BLaER1 treated with 17β-estradiol and CSF1 and Interleukin-3, amounts not matched to agents 10 nM and 100 nM (cell line): ENCODE results near the gene CPSF4.

Source experiments
- H3K27ac ChIP-seq, 11 experiments: shearing (Covaris generic); formaldehyde crosslinking; 2 replicates each; pipeline ENCODE4 v1.8.1; 2022
- H3K27me3 ChIP-seq, 11 experiments: shearing (Covaris generic); formaldehyde crosslinking; 2 replicates each; pipeline ENCODE4 v1.8.1; 2022
- H3K36me3 ChIP-seq, 11 experiments: shearing (Covaris generic); formaldehyde crosslinking; 2 replicates each; pipeline ENCODE4 v1.8.1; 2022
- H3K4me1 ChIP-seq, 10 experiments: shearing (Covaris generic); formaldehyde crosslinking; 2 replicates each; pipeline ENCODE4 v1.8.1; 2022
- H3K4me2 ChIP-seq, 11 experiments: shearing (Covaris generic); formaldehyde crosslinking; 2 replicates each; pipeline ENCODE4 v1.8.1; 2022
- H3K4me3 ChIP-seq, 10 experiments: shearing (Covaris generic); formaldehyde crosslinking; 2 replicates each; pipeline ENCODE4 v1.8.1; 2022
- H3K9ac ChIP-seq, 11 experiments: shearing (Covaris generic); formaldehyde crosslinking; 2 replicates each; pipeline ENCODE4 v1.8.1; 2022
- H3K9me3 ChIP-seq, 11 experiments: shearing (Covaris generic); formaldehyde crosslinking; replicated peaks in 1 of 11; 2 replicates each; pipeline ENCODE4 v1.8.1; 2022
- H4K20me1 ChIP-seq, 11 experiments: shearing (Covaris generic); formaldehyde crosslinking; 2 replicates each; pipeline ENCODE4 v1.8.1; 2022
- Cebpa-rat ChIP-seq, 11 experiments: shearing (Covaris generic); IDR thresholded peaks; 2 replicates each; pipeline ENCODE4 v1.8.1; 2022

CPSF4 gene

DNA sequence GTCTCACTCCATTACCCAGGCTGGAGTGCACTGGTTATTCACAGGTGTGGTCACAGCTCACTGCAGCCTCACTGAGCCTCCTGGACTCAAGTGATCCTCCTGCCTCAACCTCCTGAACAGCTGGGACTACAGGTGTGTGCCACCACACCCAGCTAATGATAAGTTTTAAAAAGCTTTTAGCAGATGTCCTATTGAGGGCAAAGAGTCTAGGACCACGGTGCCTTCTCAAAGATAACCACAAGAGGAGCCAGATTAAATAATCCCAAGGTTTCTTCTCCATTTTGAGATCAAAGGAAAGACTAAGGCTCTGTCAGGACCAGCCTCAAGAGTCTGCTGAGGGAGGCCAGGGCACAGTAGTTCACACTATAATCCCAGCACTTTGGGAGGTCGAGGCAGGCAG, 22.5 kb downstream of the CPSF4 start:
- Histone ChIP-seq H3K36me3 (peaks cover 78 to 89% (median 84%) of the 10 kb centered on the region in 11 experiments), H3K9ac (0 out of 22 replicates have a peak overlapping the region, but pooled peaks of 2 of the 11 experiments have one; percentile 3 to 8), H3K27me3 (no peaks in the 10 kb centered on the region), H3K9me3 (no peaks in the 10 kb centered on the region), H3K4me1 (peaks cover 22 to 49% (median 31%) of the 10 kb centered on the region in 10 experiments), H3K4me2 (no peak overlapping the region), H4K20me1 (peaks cover 69 to 90% (median 79%) of the 10 kb centered on the region in 11 experiments), H3K27ac (no peak overlapping the region), H3K4me3 (no peak overlapping the region)
- TF ChIP-seq Cebpa-rat (IDR thresholded peaks at IDR 0.05) = no peak

DNA sequence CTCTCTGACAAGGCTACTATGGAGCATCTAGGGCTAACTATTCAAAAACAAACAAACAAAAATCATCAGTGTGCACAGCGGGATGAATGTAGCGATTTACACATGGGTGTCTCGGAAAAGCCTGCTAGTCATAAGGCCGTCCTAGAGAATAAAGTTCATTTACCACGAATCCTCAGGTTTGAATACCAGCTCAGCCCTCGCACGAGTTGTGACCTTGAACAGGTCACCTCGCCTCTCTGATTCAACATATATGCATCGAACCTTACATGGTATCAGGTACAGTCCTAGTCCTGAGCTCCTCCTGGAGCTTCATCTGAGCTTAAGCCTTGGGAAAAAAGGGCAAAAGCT, 26.7 kb downstream of the CPSF4 start:
- no peaks in the 10 kb centered on the region for H3K27me3 ChIP-seq
- peak overlapping the region; percentile 78 to 97 (median 93) for H3K4me2 ChIP-seq
- H3K27ac ChIP-seq = peak overlapping the region; percentile 89 to 97 (median 95)
- no peaks in the 10 kb centered on the region for H3K9me3 ChIP-seq
- H3K4me1 ChIP-seq = peaks cover 15 to 53% (median 28%) of the 10 kb centered on the region in 10 experiments
- H3K36me3 ChIP-seq = peaks cover 37 to 47% (median 42%) of the 10 kb centered on the region in 11 experiments
- H3K4me3 ChIP-seq = peak overlapping the region; percentile 63 to 98 (median 87)
- peak overlapping the region; percentile 91 to 98 (median 96) for H3K9ac ChIP-seq
- H4K20me1 ChIP-seq = peaks cover 27 to 48% (median 38%) of the 10 kb centered on the region in 11 experiments
- TF ChIP-seq Cebpa-rat (IDR thresholded peaks at IDR 0.05) = no peak

GRCh38 chr7:99468336-99468918, 29.7 kb downstream of the CPSF4 start:
- Histone ChIP-seq H3K9me3 (no peaks in the 10 kb centered on the region), H3K27ac (no peak overlapping the region), H3K27me3 (no peaks in the 10 kb centered on the region), H3K36me3 (peaks cover 8 to 17% (median 13%) of the 10 kb centered on the region in 11 experiments), H4K20me1 (peaks cover 0 to 17% (median 7%) of the 10 kb centered on the region in 11 experiments; a peak in 13 of 22 replicates), H3K4me1 (peaks cover 17 to 29% (median 24%) of the 10 kb centered on the region in 10 experiments), H3K4me2 (no peak overlapping the region), H3K4me3 (no peak overlapping the region), H3K9ac (no peak overlapping the region)
- TF ChIP-seq Cebpa-rat (IDR thresholded peaks at IDR 0.05) = no peak

DNA sequence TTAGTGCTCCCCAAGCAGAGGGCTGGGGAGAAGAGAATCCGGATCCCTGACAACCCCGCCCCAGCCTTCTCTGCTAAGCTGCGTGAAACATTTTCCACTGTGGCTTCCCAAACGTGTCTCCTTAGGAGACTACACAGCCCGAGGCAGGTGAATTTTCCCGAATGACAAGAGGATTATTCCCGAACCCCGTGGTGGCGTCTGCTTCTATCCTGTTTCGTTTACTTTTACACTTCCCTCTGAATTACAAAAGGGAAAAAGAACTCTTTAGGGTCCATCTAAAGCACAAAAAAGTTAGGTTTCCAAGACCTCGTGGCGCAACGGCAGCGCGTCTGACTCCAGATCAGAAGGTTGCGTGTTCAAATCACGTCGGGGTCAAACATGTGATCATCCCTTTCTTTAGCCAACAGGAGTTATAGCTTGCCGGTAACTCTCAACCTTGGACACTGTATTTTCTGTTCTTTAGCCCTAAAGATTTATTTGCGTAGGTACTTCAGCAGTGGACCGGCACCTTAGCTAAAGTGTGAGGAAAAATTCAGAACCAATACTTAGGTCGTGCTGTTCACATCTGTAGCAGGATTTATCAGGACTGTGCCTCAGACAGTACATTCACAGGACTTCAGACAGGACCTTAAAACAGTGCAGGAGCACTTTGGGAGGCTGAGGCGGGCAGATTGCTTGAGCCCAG, 30.8 kb downstream of the CPSF4 start:
- no peak overlapping the region for H3K4me2 ChIP-seq
- no peak for TF ChIP-seq Cebpa-rat (IDR thresholded peaks at IDR 0.05)
- H3K4me3 ChIP-seq = no peak overlapping the region
- H3K9me3 ChIP-seq = no peaks in the 10 kb centered on the region
- H3K36me3 ChIP-seq = peaks cover 0 to 12% (median 3%) of the 10 kb centered on the region in 11 experiments; a peak in 12 of 22 replicates
- no peaks in the 10 kb centered on the region for H3K27me3 ChIP-seq
- no peak overlapping the region; a peak in 1 of 22 replicates for H3K9ac ChIP-seq
- peaks cover 17 to 33% (median 26%) of the 10 kb centered on the region in 10 experiments for H3K4me1 ChIP-seq
- H4K20me1 ChIP-seq = peaks cover 0 to 9% (median under 1%) of the 10 kb centered on the region in 11 experiments; a peak in 8 of 22 replicates
- no peak overlapping the region for H3K27ac ChIP-seq

DNA sequence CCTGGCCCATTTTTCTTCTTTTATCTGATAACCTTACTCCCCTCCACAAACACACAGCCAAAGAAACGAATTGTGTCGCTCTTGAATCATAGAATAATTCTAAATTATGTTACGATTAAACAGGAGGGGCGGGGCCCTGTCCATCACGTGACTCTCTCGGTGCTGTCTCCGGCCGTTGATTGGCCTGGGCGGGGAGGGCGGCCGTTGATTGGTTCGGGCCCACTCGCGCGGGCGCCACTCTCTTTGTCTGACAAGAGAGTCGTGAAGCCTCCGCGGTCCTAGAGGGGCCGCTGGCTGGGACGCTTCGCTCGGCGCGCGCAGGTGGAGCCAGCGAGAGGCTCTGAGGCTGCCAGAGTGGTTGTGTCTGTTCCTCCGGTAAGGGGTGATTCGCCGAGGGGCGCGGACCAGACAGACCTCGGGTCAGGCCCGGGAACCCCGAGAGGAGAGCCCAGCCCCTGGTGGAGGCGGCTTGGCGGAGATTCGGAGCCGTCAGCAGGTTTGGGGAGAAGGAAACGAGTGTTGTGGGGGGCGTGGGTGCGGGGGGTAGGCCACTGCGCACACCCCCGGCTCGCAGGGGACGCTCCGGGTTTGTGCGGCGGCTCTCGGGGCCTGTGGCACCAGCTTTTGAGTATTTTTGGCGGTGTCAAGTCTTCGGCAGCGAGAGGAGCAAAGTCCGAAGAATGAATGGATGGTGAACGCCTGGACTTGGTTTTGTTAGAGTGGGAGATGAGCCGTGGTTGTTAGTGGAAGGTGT, 34.0 kb downstream of the CPSF4 start, which contains the start of gene ZNF789:
Gene ZNF789 (plus strand): TSS at position 330 of the 754 bp plus-strand sequence. CDS start 3,567 bp downstream, outside the sequence.
- Histone ChIP-seq H3K27ac (peak within 1 kb of the TSS; percentile 85 to 97 (median 95)), H3K9me3 (no peaks in the 10 kb centered on the region), H3K27me3 (no peaks in the 10 kb centered on the region), H4K20me1 (peaks cover 0 to 35% (median 32%) of the 10 kb centered on the region in 11 experiments; a peak in 16 of 22 replicates), H3K36me3 (peaks cover 10 to 38% (median 25%) of the 10 kb centered on the region in 11 experiments), H3K4me3 (peak within 1 kb of the TSS; percentile 75 to 96 (median 86)), H3K4me1 (peaks cover 9 to 49% (median 28%) of the 10 kb centered on the region in 10 experiments), H3K9ac (peak within 1 kb of the TSS; percentile 86 to 95 (median 92)), H3K4me2 (peak within 1 kb of the TSS; percentile 70 to 94 (median 86))
- no peak for TF ChIP-seq Cebpa-rat (IDR thresholded peaks at IDR 0.05)

DNA sequence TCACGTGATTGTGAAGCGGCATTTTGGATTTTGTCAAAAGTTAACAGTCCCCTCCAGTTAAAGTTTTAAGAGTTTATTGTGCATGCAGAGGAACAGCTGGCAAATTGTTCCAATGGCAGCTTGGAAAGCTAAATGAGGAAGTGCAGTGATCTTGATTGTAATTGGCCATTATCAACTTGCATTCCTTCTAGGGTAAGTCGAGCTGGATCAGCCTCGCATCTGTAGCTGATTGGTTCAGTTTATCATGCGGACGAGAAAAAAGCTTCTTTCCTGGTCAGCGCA, 34.5 kb downstream of the CPSF4 start:
- Histone ChIP-seq H4K20me1 (peaks cover 0 to 40% (median 37%) of the 10 kb centered on the region in 11 experiments; a peak in 18 of 22 replicates), H3K4me2 (peak overlapping the region; percentile 70 to 94 (median 86)), H3K27ac (peak overlapping the region; percentile 85 to 97 (median 95); a peak in 21 of 22 replicates), H3K9ac (peak overlapping the region; percentile 86 to 95 (median 92)), H3K9me3 (no peaks in the 10 kb centered on the region), H3K36me3 (peaks cover 10 to 43% (median 28%) of the 10 kb centered on the region in 11 experiments), H3K4me1 (peaks cover 12 to 55% (median 30%) of the 10 kb centered on the region in 10 experiments), H3K4me3 (peak overlapping the region; percentile 75 to 96 (median 86)), H3K27me3 (no peaks in the 10 kb centered on the region)
- TF ChIP-seq Cebpa-rat (IDR thresholded peaks at IDR 0.05) = no peak

GRCh38 chr7:99476107-99476506, 37.4 kb downstream of the CPSF4 start:
- Histone ChIP-seq H3K4me2 (peak overlapping the region in 2 of 11 experiments; percentile 96 to 99; a peak in 4 of 22 replicates), H4K20me1 (peaks cover 0 to 67% (median 47%) of the 10 kb centered on the region in 11 experiments; a peak in 19 of 22 replicates), H3K9me3 (no peaks in the 10 kb centered on the region), H3K4me3 (no peak overlapping the region), H3K36me3 (peaks cover 27 to 72% (median 55%) of the 10 kb centered on the region in 11 experiments), H3K4me1 (peaks cover 23 to 75% (median 39%) of the 10 kb centered on the region in 10 experiments), H3K9ac (peak overlapping the region in 2 of 11 experiments; percentile 8 to 20; a peak in 3 of 22 replicates), H3K27me3 (no peaks in the 10 kb centered on the region), H3K27ac (no peak overlapping the region)
- no peak for TF ChIP-seq Cebpa-rat (IDR thresholded peaks at IDR 0.05)
